Lower lobe of right lung (tissue), 2 donors: ENCODE measurements around the gene LRRC75A. TPM values are rescaled to one million over a fixed set of nuclear protein-coding genes. Genes with fewer than 3 reads are reported as not detected.

Experiments
- ATAC-seq, 2 donors: fragments of 200-7000 bp; cut with Tn5 transposase; one replicate each; pipeline ENCODE4 v1.9.1; 2020 to 2022; ENCODE audit warnings: mild to moderate bottlenecking in 2 of 2, moderate library complexity in 2 of 2
- DNase-seq: peaks from one replicate; pipeline ENCODE4 v3.0.0-alpha.2; 2020
- H3K27ac ChIP-seq: fragments of 200-600 bp; one replicate; pipeline ENCODE4 v1.8.0; 2022
- H3K27me3 ChIP-seq: fragments of 200-600 bp; one replicate; pipeline ENCODE4 v1.8.0; 2022; ENCODE audit warnings: low read depth
- H3K36me3 ChIP-seq: fragments of 200-600 bp; one replicate; pipeline ENCODE4 v1.8.0; 2022; ENCODE audit warnings: mild to moderate bottlenecking
- H3K4me1 ChIP-seq: fragments of 200-600 bp; one replicate; pipeline ENCODE4 v1.8.0; 2022
- H3K4me3 ChIP-seq: fragments of 200-600 bp; one replicate; pipeline ENCODE4 v1.8.0; 2022; ENCODE audit warnings: mild to moderate bottlenecking
- H3K9me3 ChIP-seq: fragments of 200-600 bp; one replicate; pipeline ENCODE4 v1.8.0; 2022
- intact Hi-C: fragments of 100-400 bp; cut with DNase I; formaldehyde crosslinking; loops from one replicate; pipeline ENCODE4 v1.11.0; 2022
- total RNA-seq: library from RNA; stranded (reverse); fragmentation: NEBNext Ultra II Directional; extraction: Animal tissue kit (Norgen Biotek cat#: 25700); gene quantifications from one replicate; pipeline ENCODE4 v1.2.1, GENCODE V29; 2021
- TF ChIP-seq, protein P1 (sequence below): fragments of 200-600 bp; IDR thresholded peaks from one replicate; pipeline ENCODE4 v1.8.0; 2022; ENCODE audit warnings: antibody characterized with exemption, mild to moderate bottlenecking
- donor health status: DM: no; HTN: yes; CAD: no; lungs with severe emphysema.

LRRC75A gene
- total RNA-seq, 1 donor from 2014 or later, result 3.8 TPM

- Histone ChIP-seq H3K4me3 (no peak overlapping the region), H3K27me3 (no peaks in the 10 kb centered on the region), H3K9me3 (no peaks in the 10 kb centered on the region), H3K27ac (peak overlapping the region; percentile 69), H3K36me3 (peaks cover 60% of the 10 kb centered on the region), H3K4me1 (peaks cover 48% of the 10 kb centered on the region)
- no peak for ATAC-seq
- intact Hi-C loops, result no loop called here
- no peak for DNase-seq
- TF ChIP-seq, protein P1, sequence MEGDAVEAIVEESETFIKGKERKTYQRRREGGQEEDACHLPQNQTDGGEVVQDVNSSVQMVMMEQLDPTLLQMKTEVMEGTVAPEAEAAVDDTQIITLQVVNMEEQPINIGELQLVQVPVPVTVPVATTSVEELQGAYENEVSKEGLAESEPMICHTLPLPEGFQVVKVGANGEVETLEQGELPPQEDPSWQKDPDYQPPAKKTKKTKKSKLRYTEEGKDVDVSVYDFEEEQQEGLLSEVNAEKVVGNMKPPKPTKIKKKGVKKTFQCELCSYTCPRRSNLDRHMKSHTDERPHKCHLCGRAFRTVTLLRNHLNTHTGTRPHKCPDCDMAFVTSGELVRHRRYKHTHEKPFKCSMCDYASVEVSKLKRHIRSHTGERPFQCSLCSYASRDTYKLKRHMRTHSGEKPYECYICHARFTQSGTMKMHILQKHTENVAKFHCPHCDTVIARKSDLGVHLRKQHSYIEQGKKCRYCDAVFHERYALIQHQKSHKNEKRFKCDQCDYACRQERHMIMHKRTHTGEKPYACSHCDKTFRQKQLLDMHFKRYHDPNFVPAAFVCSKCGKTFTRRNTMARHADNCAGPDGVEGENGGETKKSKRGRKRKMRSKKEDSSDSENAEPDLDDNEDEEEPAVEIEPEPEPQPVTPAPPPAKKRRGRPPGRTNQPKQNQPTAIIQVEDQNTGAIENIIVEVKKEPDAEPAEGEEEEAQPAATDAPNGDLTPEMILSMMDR, result no peak
Observed at GRCh38 chr17:16419074-16419928, 72.7 kb downstream of the LRRC75A start.

- Histone ChIP-seq H3K36me3 (peaks cover 53% of the 10 kb centered on the region), H3K27ac (peak overlapping the region; percentile 69), H3K9me3 (no peaks in the 10 kb centered on the region), H3K27me3 (no peaks in the 10 kb centered on the region), H3K4me1 (peaks cover 48% of the 10 kb centered on the region), H3K4me3 (no peak overlapping the region)
- no peak for ATAC-seq
- DNase-seq, result no peak
- TF ChIP-seq, protein P1, result no peak
- intact Hi-C loops, result no loop called here
Observed at GRCh38 chr17:16418685-16419068, 73.3 kb downstream of the LRRC75A start.

GRCh38 chr17:16417896-16418684, 73.9 kb downstream of the LRRC75A start:
- Histone ChIP-seq H3K9me3 (no peaks in the 10 kb centered on the region), H3K4me3 (peak overlapping the region; percentile 8), H3K4me1 (peaks cover 48% of the 10 kb centered on the region), H3K36me3 (peaks cover 47% of the 10 kb centered on the region), H3K27me3 (no peaks in the 10 kb centered on the region), H3K27ac (peak overlapping the region; percentile 92)
- intact Hi-C loops, result no loop called here
- DNase-seq, result no peak
- no peak for ATAC-seq
- TF ChIP-seq, protein P1, result no peak

DNA sequence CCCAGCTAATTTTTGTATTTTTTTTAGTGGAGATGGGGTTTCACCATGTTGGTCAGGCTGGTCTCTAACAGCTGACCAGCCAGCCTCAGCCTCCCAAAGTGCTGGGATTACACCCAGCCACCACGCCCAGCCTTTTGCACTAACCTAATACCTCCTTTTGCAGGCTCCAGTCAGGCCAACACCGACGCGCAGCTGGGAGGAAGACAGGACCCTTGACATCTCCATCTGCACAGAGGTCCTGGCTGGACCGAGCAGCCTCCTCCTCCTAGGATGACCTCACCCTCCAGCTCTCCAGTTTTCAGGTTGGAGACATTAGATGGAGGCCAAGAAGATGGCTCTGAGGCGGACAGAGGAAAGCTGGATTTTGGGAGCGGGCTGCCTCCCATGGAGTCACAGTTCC, 74.6 kb downstream of the LRRC75A start:
- DNase-seq, result no peak
- no peaks in the 10 kb centered on the region for H3K9me3 ChIP-seq
- ATAC-seq, result no peak
- peak overlapping the region; percentile 92 for H3K27ac ChIP-seq
- TF ChIP-seq, protein P1, result no peak
- H3K27me3 ChIP-seq, result no peaks in the 10 kb centered on the region
- intact Hi-C loops, result no loop called here
- peaks cover 41% of the 10 kb centered on the region for H3K36me3 ChIP-seq
- peaks cover 48% of the 10 kb centered on the region for H3K4me1 ChIP-seq
- peak overlapping the region; percentile 8 for H3K4me3 ChIP-seq

- no peaks in the 10 kb centered on the region for H3K9me3 ChIP-seq
- TF ChIP-seq, protein P1, result peak; percentile 33
- DNase-seq (peak; percentile 74), ATAC-seq (peak; percentile 51 to 59)
- no peaks in the 10 kb centered on the region for H3K27me3 ChIP-seq
- H3K4me3 ChIP-seq, result peak within 1 kb of the TSS; percentile 75
- H3K36me3 ChIP-seq, result peaks cover 22% of the 10 kb centered on the region
- peak within 1 kb of the TSS; percentile 92 for H3K27ac ChIP-seq
- peaks cover 47% of the 10 kb centered on the region for H3K4me1 ChIP-seq
- intact Hi-C loops, result no loop called here
Observed at GRCh38 chr17:16415031-16415924, 76.7 kb downstream of the LRRC75A start, which contains the start of gene TRPV2. Gene TRPV2 (plus strand): TSS chr17:16415571. CDS start chr17:16417669, 2,098 bp downstream.
